Epithelial cell of esophagus (primary cell): ENCODE results near the gene ST6GALNAC4.

Experiments used
- DNase-seq: peaks from one replicate; pipeline ENCODE4 v3.0.0; 2010; ENCODE audit warnings: low read depth
- H3K4me3 ChIP-seq: 2 replicates; pipeline ENCODE4 v1.5.1; 2011; ENCODE audit warnings: mild to moderate bottlenecking, low read length, control low read depth
- CTCF ChIP-seq: IDR thresholded peaks from 2 replicates; pipeline ENCODE4 v1.5.1; 2011; ENCODE audit warnings: low read depth, mild to moderate bottlenecking, low read length, control low read depth, inconsistent platforms; ENCODE audit not compliant: insufficient read depth; ENCODE audit errors: missing control alignments

The ST6GALNAC4 gene

GRCh38 chr9:127924736-127925444 is 8.0 kb upstream of the ST6GALNAC4 start:
- TF ChIP-seq CTCF, result no peak
- no peak for DNase-seq
- no peak overlapping the region for H3K4me3 ChIP-seq

- DNase-seq, result peak; percentile 92
- no peak overlapping the region for H3K4me3 ChIP-seq
- TF ChIP-seq CTCF, result no peak
Observed at GRCh38 chr9:127923771-127924170, 6.9 kb upstream of the ST6GALNAC4 start.

- no peak for DNase-seq
- no peak for TF ChIP-seq CTCF
- no peak overlapping the region for H3K4me3 ChIP-seq
Observed at GRCh38 chr9:127923046-127923445, 6.2 kb upstream of the ST6GALNAC4 start.

GRCh38 chr9:127921557-127922120 is 4.8 kb upstream of the ST6GALNAC4 start:
- TF ChIP-seq CTCF, result peak; percentile 75
- no peak overlapping the region for H3K4me3 ChIP-seq
- peak; percentile 51 for DNase-seq

GRCh38 chr9:127920794-127921193 is 4.0 kb upstream of the ST6GALNAC4 start:
- no peak for TF ChIP-seq CTCF
- DNase-seq, result no peak
- H3K4me3 ChIP-seq, result no peak overlapping the region

- no peak for TF ChIP-seq CTCF
- no peak overlapping the region for H3K4me3 ChIP-seq
- peak; percentile 100 for DNase-seq
Observed at GRCh38 chr9:127919253-127919815, 2.5 kb upstream of the ST6GALNAC4 start.
